HG02870 (cell line): ENCODE results near the gene MBNL3.
A peak's percentile ranks its signal among the peaks of the same experiment; 100 is the strongest.

Experiments used
- ATAC-seq: cut with Tn5 transposase; IDR thresholded peaks from one replicate; pipeline ENCODE4 v1.9.1; 2021; ENCODE audit warnings: mild to moderate bottlenecking, moderate library complexity; ENCODE audit not compliant: unreplicated experiment

Gene MBNL3

GRCh38 chrX:132488819-132489577 lies at the start of gene MBNL3:
Gene MBNL3, minus strand, starts transcription at chrX:132489038. Its CDS starts 49,427 bp downstream, at chrX:132439611.
- peak; percentile 57 for ATAC-seq

- no peak for ATAC-seq
Observed at GRCh38 chrX:132533409-132533808, 44.6 kb upstream of the MBNL3 start.

GRCh38 chrX:132532913-132533312 lies 44.1 kb upstream of the MBNL3 start:
- ATAC-seq, result no peak

- no peak for ATAC-seq
Observed at GRCh38 chrX:132532097-132532496, 43.3 kb upstream of the MBNL3 start.

DNA sequence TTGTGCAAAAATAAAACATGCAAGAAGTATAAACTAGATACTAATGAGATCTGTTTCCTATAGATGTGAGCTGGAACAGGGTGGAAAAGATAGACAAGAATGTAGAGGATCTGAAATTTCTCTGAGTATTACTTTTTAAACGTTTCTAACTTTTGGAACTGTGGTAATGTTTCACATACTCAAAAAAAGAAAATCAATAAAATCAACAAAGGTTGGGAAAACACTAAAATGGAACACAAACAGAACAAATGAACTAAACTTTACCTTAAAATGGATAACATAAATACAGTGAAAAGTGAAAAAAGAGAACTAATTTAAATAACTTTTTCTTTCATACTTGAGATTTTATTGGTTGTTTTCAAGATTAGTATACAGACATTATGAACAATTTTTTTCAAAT lies 32.0 kb upstream of the MBNL3 start:
- no peak for ATAC-seq

DNA sequence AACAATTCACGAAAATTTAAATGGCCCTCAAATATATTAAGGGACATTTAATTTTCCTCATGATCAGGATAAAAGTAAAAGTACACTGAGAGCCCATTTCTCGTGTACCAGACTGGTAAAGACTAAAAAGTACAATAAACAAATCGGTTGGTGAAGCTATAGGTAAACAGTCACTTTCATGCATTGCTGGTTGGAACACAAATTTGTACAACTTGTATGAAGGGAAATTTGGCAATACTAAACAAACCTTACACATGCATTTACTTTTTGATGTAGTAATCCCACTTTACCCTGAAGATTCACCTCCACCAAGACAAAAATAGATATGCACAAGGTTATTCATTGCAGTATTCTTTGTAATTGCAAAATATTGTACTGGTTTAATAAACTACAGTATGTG lies 31.4 kb upstream of the MBNL3 start:
- no peak for ATAC-seq

DNA sequence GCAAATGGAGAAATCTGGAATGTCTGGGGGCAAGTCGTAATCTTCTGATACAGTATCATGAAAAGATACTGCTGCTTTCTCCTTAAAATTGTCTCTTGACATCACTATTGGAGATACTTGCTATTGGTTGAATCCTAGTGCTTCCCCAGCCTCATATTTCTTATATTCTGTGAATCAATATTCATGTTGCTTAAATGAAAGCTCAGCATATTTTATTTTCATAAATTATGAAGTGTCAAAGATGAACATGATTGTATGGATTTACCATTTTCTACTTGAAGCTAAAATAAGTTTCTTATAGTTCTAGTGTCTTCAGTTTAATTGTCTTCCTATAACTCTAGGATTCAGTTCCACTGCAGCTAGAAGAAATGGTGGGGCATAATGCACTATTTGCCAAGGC lies 29.6 kb upstream of the MBNL3 start:
- ATAC-seq, result no peak

DNA sequence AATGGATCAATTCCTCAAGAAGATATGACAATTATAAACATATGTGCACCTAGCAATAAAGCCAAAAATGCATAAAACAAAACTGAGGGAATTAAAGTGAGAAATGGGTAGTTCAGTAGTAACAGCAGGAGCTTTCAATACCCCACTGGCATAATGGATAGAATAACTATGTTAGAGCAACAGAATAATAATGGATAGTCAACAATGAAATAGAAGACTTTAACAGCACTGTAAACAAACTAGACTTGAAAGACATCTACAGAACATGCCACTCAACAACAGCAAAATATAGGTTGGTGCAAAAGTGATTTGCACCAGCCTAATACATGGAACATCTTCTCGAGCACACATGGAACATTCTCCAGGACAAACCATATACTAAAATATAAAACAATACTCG lies 20.0 kb upstream of the MBNL3 start:
- no peak for ATAC-seq

DNA sequence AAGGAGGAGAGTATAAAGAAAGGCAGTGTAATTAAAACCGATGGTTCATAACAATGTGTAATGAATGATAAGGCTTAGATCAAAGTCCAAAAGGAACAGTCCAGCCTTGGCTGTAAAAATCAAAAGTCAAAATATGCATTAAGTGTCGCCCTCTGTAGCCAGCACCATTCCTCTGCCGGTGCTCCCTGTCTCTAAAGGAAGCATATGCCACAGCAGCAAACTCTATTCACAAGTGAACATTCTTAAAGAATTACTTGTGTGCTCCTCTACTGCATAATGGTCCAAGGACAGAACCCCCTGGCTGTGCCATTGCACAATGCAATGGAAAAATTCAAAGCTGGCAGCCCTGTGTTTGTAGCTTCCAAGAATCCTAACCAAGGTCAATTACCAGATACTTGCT lies 16.3 kb upstream of the MBNL3 start:
- no peak for ATAC-seq

DNA sequence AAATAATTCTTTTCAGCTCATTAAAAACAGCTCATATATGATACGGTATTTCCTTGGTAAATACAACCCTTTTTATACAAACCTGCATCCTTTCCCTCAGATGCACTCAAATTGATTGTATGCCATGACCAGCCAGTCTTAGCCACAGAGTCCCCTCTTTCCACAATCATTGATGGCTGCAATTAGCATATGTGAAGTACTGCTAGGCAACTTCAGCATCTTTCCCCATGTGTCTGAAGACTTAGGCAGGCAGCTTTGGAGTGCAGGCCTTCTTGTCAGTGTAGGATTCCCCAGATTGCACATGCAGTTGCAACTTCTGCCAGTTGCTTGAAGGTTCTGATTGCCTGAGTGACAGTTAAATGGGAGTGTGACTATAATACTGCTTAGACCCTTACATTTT lies 15.6 kb upstream of the MBNL3 start:
- no peak for ATAC-seq

GRCh38 chrX:132501606-132502005 lies 12.8 kb upstream of the MBNL3 start:
- no peak for ATAC-seq

- ATAC-seq, result no peak
Observed at GRCh38 chrX:132497432-132497831, 8.6 kb upstream of the MBNL3 start.

- ATAC-seq, result no peak
Observed at GRCh38 chrX:132493095-132493494, 4.3 kb upstream of the MBNL3 start.

GRCh38 chrX:132491191-132491590 lies 2.4 kb upstream of the MBNL3 start:
- peak; percentile 37 for ATAC-seq

- peak; percentile 25 for ATAC-seq
Observed at GRCh38 chrX:132489578-132490419, 961 bp upstream of the MBNL3 start.

DNA sequence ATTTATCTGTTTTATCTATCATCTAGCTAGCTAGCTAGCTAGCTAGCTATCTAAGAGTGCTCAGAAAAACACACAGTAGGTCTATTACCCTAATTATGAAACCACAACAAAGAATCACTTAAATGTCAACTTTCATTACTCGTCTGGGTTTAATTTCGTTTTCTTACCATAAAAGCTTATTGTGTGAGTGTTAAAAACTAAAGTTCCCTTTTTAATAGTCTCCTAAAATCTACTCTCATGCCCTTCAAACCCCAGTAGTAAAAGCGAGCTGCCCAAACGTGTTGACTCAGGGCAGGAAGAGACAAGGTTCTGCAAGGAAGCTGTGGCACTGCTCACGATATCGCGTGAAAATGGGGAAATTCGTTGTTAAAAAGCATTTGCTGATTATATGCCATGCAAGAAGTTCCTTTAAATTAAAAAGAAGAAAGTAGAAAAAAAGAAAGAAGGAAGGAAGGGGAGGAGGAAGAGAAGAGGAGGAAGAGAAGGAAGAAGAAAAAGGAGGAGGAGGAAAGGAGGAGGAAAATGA lies 595 bp downstream of the MBNL3 start:
- no peak for ATAC-seq

- no peak for ATAC-seq
Observed at GRCh38 chrX:132486599-132487178, 2.1 kb downstream of the MBNL3 start.

DNA sequence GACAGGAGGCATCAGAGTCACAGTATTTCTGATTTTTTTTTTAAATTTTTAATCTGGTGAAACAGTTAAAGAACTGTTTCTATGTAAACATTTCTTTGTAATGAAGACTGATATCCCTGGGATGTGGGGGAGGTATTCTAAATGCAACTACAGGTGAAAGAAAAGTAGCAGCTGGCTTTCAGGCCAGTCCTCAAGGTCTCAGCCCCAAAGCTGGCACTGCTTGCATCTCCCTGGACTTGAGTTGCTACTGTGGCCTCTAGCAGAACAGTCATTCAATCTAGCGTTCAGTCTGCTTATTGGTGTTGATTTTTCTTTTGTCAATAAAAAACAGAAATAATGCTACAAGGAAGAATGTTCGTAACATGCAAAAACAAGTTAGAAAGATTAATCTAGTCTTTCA lies 4.9 kb downstream of the MBNL3 start:
- ATAC-seq, result no peak

GRCh38 chrX:132483488-132483887 lies 5.3 kb downstream of the MBNL3 start:
- peak; percentile 28 for ATAC-seq

GRCh38 chrX:132482632-132483031 lies 6.2 kb downstream of the MBNL3 start:
- ATAC-seq, result no peak

- ATAC-seq, result no peak
Observed at GRCh38 chrX:132481449-132481848, 7.4 kb downstream of the MBNL3 start.
